Central memory CD4-positive, alpha-beta T cell (primary cell): ENCODE measurements around the gene TNFRSF19.
"Not testable (repeated sequence)": the region's sequence is repeated elsewhere in the genome, so short reads cannot be mapped to it uniquely, and the experiment has no call there.

Source experiments
- DNase-seq: peaks from one replicate; pipeline ENCODE4 v3.0.0; 2022
- total RNA-seq, 3 experiments: gene quantifications; one replicate each; lab custom pipeline; 2026; lab: John Stamatoyannopoulos, UW

The TNFRSF19 gene, protein sequence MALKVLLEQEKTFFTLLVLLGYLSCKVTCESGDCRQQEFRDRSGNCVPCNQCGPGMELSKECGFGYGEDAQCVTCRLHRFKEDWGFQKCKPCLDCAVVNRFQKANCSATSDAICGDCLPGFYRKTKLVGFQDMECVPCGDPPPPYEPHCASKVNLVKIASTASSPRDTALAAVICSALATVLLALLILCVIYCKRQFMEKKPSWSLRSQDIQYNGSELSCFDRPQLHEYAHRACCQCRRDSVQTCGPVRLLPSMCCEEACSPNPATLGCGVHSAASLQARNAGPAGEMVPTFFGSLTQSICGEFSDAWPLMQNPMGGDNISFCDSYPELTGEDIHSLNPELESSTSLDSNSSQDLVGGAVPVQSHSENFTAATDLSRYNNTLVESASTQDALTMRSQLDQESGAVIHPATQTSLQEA
- 0 to 0.04 (median 0) reads per million in 3 experiments for total RNA-seq

DNA sequence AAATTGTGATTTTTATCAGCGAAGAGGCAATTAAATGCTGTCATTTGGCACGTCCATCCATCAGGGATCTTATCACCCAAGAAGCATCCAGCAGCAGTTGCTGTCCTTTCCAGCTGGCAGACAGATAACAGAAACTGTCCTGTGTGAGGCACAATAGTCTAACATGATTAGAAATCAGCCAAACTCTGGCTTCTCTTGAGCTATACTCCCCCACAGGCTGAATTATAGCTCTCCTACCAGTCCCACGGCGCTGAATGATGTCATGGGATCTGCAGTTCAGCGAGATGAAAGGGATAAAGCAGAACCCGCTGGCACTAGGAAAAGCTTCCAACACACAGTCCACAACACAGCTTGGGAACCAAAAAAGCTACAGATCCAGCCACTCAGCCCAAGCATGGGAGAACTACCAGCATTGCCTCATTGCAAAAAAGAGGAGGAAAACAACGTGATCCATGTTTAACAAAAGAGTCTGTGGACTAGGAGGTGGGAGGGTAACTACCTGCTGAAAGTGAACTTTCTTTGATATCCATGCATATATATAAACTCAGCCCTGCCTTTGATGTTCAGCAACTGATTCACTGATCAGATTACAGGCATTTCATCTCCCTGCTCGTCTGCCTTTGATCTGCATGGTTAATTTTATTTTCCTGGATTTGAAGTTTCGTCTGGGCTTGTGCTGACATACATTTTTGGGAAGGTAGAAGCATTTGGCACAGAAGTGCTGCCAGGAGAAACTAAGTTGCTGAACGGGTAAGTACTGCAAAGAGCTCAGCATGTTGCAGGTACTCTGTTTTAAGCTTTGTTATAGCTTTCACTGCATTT, at the start of gene TNFRSF19:
Gene TNFRSF19 (plus strand): TSS at position 314 of the 822 bp plus-strand sequence. CDS start 19,772 bp downstream, outside the sequence.
- DNase-seq: no peak

DNA sequence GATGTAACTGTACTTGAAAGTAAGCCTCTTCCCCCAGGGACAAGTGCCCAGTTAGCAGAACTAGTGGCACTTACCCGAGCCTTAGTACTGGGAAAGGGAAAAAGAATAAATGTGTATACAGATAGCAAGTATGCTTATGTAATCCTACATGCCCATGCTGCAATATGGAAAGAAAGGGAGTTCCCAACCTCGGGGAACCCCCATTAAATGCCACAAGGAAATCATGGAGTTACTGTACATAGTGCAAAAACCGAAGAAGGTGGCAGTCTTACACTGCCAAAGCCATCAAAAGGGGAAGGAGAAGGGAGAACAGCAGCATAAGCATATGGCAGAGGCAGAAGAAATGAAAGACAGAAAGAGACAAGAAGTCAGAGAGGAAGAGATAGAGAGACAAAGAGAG, 40.3 kb upstream of the TNFRSF19 start:
- DNase-seq: not testable (repeated sequence)

GRCh38 chr13:23531446-23531845, 38.8 kb upstream of the TNFRSF19 start:
- DNase-seq: no peak

DNA sequence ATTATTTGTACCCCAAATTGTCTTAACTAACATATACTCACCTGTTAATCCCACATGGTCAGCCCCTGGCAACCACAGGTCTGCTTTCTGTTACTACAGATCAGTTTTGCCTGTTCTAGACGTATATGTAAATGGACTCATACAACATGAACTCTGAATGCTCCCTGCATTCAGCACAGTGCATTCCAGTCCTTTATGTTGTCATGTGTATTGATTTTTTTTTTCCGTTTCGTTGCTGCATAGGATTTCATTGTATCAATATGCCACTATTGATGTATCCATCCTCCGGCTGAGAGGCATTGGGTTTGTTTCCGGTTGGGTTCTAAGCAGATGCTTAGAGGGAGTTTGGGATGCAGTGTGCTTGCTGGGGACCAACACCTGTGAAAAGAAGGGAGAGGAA, 36.1 kb upstream of the TNFRSF19 start:
- DNase-seq: no peak

GRCh38 chr13:23541221-23541824, 28.9 kb upstream of the TNFRSF19 start:
- DNase-seq: no peak

- no peak for DNase-seq
Measured at GRCh38 chr13:23544668-23545067, 25.5 kb upstream of the TNFRSF19 start.

DNA sequence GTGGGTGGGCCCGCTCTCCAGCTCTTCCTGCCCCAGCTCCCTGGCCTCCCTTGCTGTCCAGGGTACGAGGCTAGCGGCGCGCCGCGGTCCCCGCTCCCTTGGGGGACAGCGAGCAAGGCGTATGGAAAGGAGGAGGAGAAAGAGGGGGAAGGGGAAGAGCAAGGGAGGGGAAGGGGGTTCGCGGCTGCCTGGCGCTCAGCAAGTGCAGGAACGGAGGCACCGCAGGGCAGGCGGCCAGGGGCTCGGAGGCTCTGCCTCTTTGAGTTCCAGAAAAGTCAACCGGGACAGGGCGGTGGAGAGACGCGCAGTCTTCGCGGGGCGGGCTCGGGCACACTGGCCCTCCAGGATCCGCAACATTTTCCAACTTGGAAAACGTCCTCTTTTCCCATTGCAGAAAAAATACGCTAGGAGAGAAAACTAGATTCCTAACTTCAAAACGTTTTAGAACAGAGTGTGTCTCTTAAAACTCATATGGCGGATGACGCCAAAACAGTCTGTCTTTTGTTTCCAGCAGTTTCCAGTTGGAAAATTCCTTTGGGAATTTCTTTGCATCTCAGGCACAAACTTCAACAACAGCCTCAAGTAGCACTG, 23.1 kb upstream of the TNFRSF19 start:
- DNase-seq: no peak

- no peak for DNase-seq
Measured at GRCh38 chr13:23549724-23550123, 20.5 kb upstream of the TNFRSF19 start.

DNA sequence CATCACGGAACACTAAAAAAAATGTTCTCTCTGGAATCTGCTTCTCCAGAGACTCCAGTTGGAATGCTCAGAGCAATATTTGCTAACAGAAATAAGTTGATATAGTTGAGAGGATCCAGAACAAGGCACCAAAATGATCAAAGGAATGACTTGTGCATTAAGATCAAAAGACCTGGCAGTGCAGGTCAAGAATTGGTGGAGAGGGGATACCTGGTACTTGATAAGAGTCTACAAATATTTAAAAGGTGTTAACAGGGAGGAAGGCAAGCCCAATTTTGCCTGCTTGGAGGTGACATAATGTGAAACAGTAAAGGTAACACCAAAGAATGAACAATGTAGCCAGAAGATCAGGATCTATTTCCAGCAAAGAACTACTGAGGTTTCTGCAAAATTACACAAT, 20.0 kb upstream of the TNFRSF19 start:
- no peak for DNase-seq

DNA sequence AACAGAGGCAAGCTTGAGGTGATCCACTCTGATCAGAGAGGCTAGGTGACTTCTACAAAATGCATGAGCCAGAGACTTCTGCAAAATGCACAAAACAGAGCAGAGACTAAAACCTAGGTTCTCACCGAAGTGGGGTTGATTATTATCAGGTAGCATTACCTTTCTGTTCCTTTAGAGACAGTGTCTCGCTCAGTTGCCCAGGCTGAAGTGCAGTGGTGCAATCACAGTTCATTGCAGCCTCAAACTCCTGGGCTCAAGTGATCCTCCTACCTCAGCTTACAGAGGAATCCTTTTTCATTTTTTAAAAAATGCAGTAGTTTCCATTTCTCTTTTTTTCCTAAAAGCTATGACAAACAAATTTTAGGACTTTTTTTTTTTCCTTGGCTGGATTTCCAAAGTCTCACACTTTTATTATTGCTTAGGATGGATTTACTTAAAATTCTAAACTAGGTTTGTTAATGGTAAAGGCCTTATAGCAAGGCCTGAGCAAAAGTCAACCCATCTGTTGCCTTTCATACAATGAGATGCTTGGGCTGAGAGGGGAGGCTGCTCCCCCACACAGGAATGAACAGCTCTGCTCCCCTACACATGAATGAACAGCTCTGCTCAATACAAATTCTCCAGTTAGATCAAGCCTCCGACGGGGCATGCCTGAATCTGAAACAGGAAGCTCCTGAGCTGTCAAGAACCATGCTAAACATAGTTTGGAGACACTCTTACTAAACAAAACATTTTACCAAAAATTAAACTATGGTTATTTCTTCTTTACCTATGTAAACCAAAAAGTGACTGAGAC, 18.8 kb upstream of the TNFRSF19 start:
- no peak for DNase-seq

DNA sequence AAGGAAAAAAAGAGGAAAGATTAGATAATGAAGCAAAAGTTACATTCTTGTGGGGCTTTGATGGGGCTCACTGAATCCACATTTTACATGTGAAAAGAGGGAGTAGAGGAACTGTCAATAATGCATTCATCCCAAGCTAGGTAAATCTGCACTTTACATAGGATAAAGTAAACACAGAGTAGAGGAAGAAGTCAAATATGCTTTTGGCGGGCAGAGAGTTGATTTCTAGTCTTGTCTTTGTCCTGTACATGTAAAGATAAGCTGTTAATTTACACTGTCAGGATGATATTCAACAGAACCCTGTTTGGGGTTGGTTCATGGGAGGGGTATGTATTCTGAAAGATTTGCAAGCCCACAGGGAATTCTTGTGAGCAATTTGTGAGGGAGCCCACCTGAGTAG, 18.0 kb upstream of the TNFRSF19 start:
- no peak for DNase-seq

GRCh38 chr13:23552661-23553060, 17.6 kb upstream of the TNFRSF19 start:
- no peak for DNase-seq

- no peak for DNase-seq
Measured at GRCh38 chr13:23554000-23554399, 16.2 kb upstream of the TNFRSF19 start.

DNA sequence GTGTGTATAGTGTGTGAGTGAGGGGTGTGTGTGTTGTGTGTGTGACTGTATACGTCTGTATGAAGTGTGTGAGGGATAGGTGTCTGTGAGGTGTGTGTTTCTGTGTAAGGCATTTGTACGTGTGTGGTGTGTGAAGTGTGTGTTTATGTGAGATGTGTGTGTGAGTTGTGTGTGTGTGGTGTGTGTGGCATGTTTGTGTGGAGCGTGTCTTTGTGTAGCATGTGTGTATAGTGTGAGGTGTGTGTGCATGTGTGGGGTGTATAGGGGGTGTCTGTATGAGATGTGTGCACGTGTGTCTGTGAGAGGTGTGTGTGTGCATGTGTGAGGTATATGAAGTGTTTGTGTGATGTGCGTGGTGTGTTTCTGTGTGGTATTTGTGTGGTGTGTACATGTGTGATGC, 13.2 kb upstream of the TNFRSF19 start:
- no peak for DNase-seq

GRCh38 chr13:23557733-23558132, 12.5 kb upstream of the TNFRSF19 start:
- no peak for DNase-seq

DNA sequence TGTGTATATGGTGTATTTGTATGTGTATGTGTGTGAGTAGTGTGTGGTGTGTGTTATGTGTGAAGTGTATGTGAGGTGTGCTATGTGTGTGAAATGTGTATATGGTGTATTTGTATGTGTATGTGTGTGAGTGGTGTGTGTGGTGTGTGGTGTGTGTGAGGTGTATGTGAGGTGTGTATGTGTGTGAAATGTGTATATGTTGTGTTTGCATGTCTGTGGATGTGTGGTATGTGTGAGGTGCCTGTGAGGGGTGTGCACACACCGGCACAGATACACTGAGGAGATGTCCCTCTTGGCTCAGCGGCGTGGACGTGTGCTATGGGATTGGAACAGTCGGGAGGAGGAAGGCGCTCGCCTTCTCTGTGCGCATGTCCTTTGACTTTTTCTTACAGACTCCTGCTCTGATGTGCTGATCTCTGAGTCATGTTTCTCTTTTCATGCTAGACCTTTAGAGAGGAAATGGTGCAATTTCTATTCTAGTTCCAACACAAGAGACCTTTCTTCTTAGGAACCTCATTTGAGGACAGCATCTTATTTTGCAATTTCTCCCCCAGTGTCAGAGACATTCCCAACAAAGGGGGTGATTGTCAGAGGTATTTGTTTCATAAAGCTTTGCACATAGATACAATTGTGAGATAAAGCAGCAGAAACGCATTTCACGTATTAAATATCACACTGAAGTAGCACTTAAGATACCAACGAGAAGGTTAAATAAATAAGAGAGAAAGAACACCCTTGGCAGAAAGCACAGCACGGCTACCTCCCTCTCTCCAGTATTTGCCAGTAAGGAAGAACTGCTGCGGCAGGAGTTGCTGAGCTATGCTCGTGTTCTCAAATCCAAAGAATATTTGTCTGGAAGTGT, 11.3 kb upstream of the TNFRSF19 start:
- DNase-seq: no peak

GRCh38 chr13:23560571-23561089, 9.6 kb upstream of the TNFRSF19 start:
- no peak for DNase-seq

DNA sequence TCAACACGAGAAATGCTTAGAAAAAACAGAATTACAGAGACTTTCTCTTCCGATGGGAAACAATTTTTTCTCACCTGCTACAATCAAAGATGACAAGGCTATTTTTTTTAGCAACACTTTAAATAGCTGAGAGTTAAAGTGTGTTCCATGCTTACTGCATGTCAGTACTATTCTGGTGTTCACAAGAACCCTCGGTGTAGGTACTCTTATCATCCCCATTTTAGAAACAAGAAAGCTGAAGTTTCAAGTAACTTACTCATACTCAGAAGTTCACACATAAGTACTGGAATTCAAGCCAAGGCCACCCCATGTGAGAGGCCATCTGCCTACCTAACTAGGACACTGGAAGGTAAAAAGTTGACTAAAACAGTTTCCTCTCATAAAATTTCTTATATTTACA, 9.0 kb upstream of the TNFRSF19 start:
- no peak for DNase-seq

- DNase-seq: no peak
Measured at GRCh38 chr13:23563085-23563845, 6.9 kb upstream of the TNFRSF19 start.

- no peak for DNase-seq
Measured at GRCh38 chr13:23567906-23568460, 2.2 kb upstream of the TNFRSF19 start.
